HL-60/S4 (cell line): Measurements from ENCODE around the gene DOCK11.
"Not testable (repeated sequence)": the region's sequence is repeated elsewhere in the genome, so short reads cannot be mapped to it uniquely, and the experiment has no call there.

Experiments used
- in situ Hi-C: fragments of 300-500 bp; cut with MboI; formaldehyde crosslinking; loops from 2 replicates; pipeline ENCODE4 v1.14.3; 2022; ENCODE audit warnings: low sequenced_read_pairs

DOCK11 gene

DNA sequence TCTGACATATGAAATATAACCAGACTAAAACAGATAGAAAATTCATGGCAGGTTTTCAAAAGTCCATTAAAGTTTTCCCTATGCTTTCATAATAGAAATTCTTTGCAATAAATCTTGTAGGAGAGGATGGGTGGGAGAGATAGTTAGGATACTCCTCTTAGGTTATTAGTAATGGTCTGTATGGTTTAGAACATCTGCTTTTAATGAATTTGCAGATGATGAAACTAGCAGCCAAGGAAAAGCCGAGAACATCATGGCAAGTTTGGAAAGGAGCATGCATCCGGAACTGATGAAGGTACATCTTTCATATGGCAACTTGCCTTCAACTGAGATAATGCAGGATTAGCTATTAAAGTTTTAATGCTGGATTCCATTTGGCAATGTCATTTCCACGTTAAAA, 70.7 kb downstream of the DOCK11 start:
- in situ Hi-C loops = no loop called here

DNA sequence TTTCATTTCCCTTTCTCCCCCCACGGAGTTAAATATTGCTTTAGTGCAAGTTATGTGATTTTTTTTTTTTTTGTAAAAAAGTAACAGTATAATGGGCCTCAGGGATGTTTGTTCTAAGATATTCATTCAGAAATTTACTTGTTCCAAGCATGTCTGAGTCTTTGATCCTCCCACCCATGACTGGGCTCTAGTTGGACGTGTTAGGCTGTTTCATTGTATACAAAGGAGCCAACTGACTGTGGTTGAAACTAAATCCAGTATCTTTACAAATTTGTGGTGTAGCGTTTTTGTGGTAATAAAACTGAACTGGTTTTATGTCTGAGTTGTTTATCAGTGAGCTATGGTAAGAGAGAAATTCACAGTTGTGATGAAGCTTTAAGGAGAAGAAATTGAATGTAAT, 74.1 kb downstream of the DOCK11 start:
- in situ Hi-C loops = no loop called here

DNA sequence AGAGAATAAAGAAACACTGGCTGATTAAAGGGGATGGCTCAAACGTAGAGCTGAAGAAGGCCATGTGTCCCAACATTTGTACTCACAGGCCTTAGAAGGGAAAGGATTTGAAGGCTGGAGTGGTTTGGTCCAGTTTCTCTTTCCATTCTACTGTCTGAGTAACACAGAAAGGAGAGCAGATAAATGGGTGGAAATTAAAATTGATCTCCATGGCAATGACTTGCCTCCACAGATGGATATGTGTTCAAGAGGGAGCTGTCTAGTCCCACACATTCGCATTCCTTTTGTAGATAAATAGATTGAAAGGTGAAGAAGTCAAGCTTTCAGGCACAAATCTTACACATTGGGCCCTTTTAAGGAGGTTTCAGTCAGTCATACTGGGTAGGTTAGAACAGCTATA, 74.6 kb downstream of the DOCK11 start:
- in situ Hi-C loops = no loop called here

DNA sequence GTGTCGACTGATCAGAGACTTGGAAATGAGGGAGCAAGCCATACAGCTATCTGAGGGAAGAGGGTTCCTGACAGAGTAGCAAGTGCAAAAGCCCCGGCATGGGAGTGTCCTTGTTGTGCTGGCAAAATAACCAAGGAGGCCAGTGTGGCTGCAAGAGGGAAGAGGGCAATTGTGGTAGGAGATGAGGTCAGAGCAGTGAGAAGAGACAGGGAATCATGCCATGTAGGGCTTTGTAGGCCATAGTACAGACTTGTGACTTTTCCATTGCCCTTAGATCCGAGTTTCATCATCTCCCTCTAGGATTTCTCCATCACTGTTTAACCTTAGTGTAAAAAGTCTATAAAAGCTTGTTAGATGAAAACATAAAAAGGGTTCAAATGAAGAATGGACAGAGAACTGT, 76.2 kb downstream of the DOCK11 start:
- in situ Hi-C loops = no loop called here

DNA sequence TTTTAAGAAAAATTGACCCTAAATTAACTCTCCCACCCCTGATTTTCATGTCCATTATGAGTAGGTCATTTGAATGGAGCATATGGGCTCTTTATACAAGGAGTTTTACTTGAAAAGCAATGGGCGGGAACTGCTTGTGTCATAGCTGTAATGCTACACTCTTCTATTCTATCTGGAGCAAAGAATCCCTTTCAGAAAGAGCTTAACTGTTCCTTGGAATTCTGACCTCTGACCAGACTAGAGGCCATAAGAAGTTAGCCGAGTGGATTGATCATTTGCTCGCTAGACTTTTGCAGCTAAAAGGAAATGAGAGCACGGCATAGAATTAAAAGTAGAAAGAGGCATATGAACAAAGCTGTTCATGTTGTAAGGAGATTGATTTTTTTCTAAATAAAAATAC, 79.1 kb downstream of the DOCK11 start:
- in situ Hi-C loops = no loop called here

DNA sequence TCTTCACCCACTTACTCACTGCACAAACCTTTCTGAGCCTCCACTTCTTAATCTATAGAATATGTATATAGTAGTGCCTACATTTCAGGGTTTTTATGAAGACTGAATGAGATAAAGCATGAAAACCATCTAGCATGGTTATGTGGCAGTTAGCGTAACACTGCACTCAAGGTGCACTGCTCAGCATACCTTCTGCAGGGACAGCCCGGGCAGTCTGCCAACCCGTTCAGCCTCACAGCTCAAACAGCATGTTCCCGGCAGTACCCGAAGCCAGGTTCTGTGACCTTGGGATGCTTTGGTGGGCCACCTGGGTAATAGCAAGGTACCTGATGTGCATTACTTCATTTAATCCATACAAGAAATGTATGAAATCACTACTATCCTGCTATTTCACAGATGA, 81.4 kb downstream of the DOCK11 start:
- in situ Hi-C loops = no loop called here

DNA sequence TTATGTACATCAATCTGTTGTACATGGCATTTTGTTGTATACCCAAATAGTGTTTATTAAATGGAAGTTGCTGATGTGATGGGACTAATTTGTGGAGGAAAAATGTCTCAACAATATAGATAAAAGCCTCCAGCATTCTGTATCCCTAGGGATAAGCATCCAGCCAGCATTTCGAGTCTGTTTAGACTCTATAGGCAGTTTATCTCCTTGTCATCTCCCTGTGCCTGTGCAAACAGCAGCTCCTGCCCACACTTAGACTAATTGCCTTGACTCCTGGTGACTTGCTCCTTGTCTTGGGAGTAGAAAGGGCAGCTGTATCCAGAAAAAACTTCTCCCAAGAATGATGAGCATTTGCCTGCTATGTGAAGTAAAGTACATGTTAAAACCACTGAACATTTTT, 83.8 kb downstream of the DOCK11 start:
- in situ Hi-C loops = no loop called here

DNA sequence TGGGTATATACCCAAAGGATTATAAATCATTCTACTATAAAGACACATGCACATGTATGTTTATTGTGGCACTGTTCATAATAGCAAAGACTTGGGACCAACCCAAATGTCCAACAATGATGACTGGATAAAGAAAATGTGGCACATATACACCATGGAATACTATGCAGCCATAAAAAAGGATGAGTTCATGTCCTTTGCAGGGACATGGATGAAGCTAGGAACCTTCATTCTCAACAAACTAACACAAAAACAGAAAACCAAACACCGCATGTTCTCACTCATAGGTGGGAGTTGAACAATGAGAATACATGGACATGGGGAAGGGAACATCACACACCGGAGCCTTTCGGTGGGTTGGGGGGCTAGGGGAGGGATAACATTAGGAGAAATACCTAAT, 87.3 kb downstream of the DOCK11 start:
- in situ Hi-C loops = not testable (repeated sequence)

DNA sequence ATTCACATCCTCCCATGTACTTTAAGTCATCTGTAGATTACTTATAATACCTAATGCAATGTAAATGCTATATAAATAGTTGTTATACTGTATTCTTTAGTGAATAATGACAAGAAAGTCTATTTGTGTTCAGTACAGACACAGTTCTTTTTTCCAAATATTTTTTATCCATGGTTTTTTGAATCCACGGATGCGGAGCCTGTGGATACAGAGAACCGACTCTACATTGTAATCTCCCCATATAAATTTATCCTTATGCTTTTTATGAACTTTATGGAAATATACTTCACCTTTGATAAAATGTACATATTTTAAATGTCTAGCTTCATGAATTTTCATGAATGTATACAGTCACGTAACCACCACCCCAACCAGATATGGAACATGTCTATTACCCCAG, 88.2 kb downstream of the DOCK11 start:
- in situ Hi-C loops = no loop called here

DNA sequence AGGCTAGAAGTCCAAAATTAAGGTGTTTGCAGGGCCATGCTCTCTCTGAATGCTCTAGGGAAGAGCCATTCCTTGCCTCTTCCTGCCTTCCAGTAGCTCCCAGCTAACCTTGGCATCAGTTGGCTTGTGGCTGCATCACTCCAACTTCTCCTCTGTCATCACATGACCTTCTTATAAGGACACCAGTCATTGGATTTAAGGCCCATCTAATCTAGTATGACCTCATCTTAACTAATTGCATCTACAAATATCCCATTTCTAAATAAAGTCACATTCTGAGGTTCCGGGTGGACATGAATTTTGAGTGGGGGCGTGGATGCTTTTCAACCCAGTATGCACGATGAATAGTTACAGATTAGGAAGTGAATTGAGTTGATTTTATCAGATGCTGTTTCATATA, 89.7 kb downstream of the DOCK11 start:
- in situ Hi-C loops = no loop called here

DNA sequence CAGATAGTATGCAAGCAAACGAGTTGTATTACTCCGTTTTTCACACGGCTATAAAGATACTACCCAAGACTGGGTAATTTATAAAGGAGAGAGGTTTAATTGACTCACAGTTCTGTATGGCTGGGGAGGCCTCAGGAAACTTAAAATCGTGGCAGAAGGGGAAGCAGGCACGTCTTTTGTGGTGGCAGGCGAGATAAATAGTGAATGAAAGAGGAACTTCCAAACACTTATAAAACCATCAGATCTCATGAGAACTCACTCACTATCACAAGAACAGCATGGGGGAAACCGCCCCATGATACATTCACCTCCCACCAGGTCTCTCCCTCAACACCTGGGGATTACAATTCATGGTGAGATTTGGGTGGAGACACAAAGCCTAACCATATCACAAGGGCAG, 90.6 kb downstream of the DOCK11 start:
- in situ Hi-C loops = not testable (repeated sequence)

DNA sequence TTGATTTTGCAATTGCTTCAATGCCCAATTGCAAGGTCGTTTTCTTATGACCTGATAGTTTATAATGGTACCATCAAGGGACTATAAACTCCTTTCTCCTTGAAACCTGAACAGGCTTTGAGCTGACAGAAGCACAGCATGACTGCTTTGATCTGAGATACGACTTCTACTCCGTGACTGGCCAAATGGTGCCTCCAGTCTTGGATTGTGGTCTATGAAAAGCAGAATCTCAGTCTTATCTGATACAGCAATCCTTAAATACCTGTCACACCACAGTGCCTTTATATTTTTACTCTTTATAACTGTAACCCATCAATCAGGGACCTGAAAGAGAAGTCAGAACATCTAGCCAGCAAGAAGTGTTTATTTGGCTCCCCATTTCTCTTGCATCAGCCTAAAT, 93.1 kb downstream of the DOCK11 start:
- in situ Hi-C loops = no loop called here

DNA sequence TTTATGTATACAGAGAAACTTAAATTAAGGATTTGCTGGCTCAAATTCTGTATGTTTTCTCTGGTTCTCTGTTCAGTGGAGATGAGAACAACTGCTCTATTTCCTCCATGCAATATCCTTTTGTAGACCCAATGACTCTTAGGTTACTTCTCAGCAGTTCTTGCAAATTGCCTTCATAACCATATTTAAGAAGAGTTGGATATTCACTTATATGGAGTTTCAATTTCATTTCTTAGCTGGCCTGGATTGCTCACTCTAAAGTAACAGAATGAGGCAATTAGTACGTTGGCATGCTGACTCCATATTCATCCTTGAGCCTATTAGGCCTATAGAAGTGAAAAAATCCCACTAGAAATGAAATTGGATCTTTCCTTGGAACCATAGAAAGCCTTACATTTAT, 93.6 kb downstream of the DOCK11 start:
- in situ Hi-C loops = no loop called here

DNA sequence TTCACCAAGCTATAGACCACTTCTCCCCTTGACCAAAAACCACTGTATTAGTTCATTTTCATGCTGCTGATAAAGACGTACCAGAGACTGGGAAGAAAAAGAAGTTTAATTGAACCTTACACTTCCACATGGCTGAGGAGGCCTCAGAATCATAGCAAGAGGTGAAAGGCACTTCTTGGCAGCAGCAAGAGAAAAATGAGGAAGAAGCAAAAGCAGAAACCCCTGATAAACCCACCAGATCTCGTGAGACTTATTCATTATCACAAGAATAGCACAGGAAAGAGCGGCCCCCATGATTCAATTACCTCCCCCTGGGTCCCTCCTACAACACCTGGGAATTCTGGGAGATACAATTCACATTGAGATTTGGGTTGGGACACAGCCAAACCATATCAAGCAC, 97.8 kb downstream of the DOCK11 start:
- in situ Hi-C loops = no loop called here

DNA sequence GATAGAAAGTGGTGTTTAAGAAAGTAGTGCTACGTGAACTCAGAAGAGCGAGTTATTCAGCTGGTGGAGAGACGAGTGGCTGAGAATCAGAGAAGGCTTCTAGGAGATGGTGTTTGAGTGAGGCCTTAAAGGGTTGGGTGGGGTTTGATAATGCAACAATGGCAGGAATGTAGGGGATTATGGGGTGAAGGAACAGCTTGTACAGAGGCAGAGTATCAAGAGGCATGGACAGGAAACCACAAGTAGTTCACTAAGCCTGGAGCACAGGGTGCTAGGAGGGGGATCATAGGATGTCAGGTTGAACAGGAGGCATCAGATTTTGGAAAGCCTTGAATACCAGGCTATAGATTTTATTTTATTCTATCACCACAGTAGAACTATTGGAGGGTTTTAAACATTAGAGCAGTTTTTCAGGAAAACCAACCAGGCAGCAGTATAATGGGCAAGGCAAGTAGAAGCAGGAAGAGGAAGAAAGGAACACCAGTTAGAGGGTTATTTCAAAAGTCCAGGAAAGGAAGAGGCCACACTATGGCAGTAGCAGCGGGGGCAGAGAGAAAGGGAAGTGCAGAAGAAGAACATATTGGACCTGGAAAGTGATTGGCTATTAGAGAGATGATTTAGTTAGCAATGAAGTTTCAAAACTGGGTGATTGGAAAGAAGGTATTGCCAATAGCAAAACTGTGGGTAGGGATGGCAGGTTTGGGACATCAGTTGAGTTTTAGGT, 99.2 kb downstream of the DOCK11 start:
- in situ Hi-C loops = no loop called here

DNA sequence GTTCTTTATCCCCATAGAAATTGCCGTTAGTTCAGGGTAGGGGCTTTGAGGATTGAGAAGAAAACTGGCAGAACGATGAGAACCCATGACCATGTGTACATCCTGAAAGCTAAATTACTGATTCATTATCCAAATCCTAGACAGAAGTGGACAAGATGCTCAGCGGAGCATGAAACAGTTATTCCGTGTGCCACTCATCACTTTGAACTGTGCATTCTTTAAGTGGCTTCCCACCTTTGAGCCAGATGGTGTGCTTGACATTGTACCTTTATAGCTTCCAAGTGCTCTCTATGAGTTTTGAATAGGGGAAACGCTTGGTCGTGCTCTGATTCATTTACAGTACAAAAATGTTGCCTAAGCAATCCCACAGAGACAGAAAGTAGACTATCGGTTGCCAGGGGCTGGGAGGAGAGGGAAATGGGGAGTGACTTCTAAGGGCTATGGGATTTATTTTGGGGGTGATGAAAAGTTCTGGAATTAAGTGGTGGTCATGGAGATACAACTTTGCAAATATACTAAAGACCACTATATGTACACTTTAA, 100.0 kb downstream of the DOCK11 start:
- in situ Hi-C loops = no loop called here

DNA sequence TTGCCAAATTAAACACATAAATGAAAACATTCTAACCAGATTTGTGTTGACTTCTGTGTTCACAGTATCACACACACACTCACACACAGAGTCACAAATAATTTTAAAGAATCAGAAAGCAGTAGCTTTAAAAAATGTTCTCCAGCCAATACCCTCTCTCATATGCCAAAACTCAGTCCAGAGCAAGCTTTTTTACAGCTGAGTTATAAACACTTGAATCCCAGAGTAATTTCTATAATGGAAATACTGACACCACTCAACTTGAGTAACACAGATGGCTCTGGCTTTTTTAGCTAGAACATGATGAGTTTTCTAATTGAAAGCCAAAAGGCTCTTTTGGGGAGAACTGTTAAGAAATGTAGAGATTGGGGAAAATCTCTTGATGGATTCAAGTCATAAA, 100.8 kb downstream of the DOCK11 start:
- in situ Hi-C loops = no loop called here

DNA sequence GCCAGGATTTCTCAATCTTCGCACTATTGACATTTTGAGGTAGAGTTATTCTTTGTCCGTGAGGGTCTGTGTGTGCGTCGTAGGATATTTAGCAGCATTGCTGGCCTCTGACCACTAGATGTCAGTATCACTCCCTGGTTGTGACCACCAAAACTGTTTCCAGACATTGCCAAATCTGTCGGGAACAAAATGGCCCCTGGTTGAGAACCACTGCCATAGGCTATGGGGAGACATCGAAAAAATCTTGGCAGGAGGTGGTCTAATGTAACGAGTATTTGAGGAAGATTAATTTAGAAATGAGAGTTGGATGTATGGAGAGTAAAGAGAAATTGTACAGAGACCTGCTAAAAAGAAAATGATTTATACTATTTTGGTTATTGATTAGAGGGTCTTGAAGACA, 108.4 kb downstream of the DOCK11 start:
- in situ Hi-C loops = loop anchor here (10.0 kb wide), 1 partner anchor 201 kb away; no protein-coding TSS in a partner anchor

DNA sequence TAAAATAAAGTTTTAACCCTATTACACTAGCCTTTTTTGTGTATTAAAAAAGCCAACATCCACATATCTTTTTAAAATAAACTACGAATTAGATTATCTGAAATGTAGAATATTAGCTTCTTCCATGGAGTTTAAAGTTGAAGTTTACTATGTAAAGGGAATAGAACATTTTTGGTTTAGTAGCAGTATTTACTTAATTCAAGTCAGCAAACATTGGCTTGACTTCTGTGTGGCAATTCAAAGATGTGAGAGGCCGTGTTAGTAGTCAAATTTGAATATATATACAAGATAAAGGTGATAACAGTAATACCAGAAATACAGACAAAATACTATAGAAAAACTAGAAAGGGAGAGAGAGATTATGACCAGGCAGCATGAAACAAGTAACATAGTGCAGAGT, 116.7 kb downstream of the DOCK11 start:
- in situ Hi-C loops = no loop called here

DNA sequence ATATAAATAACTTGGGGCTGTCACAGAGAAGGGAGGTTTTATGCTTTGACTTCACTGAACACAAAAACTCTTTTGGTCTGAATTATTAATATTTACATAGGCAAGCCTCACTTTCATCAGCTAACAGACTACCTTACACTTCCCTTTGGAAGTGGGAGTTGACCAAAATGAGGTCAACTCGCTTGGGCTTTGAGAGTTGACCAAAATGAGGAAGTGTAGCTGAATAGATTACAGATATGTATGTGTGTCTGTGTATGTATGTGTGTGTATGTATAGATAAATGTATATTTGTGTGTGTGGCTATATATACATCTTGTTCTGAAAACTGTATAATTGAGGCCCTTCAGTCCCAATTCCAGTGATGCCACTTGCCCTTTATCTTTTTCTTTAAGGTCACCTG, 118.5 kb downstream of the DOCK11 start:
- in situ Hi-C loops = no loop called here

DNA sequence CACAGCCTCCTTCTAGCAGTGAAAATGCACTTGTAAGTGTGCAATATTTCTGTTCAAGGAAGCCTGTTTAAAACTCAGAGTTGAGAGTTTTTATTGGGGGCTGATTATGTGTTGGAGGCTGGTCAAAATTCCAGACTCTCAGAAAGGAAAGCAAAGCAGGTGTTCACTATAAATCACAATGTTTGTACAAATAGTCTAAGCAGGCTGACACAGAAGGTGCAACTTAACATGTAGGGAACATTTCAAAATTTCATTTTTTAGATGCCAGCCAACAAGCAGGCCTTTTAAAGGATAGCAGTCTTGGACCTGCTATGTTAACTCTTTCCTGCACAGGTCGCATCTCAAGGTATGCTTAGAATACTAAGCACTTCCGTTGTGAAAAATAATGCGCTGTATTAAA, 119.5 kb downstream of the DOCK11 start:
- in situ Hi-C loops = no loop called here

DNA sequence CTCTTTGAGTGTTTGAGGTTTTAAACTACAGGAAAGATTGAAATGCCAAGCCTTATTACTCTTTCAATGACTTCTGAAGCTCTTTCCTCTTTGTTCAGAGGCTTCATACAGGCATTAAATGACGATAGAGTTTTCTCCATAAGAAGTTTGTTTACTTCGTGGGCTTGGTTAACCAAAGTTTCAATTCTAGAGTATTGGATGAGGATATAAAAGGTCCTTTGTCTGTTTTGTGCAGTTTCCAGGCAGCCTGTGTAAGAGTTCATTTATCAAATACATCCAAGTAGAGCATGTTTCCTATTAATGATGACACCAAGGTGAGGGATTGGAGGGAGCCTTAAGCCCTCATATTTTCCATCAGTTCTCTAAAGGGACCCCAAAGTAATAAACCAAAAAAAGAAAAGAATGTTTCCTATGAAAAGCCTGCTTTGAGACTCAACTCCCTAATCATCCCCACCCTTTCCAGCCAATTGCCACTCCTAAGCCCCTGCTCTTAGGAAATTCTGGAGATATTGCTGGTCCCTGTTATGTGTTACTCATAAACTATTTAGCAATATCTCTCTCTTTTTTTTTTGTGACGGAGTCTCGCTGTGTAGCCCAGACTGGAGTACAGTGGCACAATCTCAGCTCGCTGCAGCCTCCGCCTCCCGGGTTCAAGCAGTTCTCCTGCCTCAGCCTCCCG, 125.6 kb downstream of the DOCK11 start:
- in situ Hi-C loops = no loop called here

DNA sequence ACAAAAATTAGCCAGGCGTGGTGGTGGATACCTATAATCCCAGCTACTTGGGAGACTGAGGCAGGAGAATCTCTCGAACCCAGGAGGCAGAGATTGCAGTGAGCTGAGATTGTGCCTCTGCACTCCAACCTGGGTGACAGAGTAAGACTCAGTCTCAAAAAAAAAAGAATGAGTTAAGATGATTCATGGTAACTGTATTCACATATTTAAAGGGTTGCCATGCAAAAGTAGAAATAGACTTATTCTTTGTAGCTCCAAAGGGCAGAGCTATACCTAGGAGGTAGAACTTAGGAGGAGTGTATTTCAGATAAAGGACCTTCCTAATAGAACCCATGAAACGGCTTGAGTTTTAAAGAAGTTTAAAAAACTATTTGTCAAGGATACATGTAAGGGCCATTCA, 127.4 kb downstream of the DOCK11 start:
- in situ Hi-C loops = no loop called here
